ENCODE measurements around the gene EME2.

The EME2 gene

DNA sequence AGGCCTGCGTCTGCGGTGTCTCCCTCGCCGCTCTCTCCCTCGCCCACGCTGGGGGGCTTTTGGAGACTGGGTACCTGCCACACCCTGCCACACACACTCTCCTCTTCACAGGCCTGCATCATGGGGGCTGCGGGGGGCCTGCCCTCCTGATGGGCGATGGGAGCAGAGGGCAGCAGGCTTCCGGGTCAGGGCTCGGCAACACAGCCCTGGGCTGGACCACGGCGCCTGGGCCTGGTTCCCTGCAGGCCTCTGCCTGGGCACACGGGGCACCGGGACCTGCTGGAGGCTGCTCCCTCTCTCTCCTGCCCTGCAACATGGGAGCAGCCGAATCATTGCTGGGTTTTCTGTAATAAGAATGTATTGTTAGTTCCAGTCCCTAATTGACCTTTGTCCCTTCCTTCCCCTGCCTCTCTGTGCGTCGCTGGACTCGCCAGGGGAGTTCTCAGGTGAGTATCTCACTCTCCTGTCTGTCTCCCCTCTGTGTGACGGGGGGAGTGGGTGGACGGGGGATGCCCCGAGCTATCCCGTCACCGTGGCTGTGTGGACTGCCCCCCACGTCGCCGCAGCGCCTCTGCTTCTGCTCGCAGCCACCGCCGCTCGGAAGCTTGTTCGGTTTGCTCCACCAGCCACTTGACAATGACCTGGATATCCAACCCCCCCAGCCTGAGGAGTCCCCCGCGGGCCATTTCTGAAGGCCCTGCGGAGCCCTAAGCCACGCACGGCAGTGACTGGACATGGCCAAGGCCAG, 14.7 kb upstream of the EME2 start:
- Histone ChIP-seq H3K9me3 (ENCODE audit: insufficient read depth, low read length, severe bottlenecking) (no peaks in the 10 kb centered on the region), H3K36me3 (ENCODE audit: insufficient read depth, low read length) (peaks cover 58% of the 10 kb centered on the region), H3K4me2 (ENCODE audit: insufficient read depth, low read length) (no peak overlapping the region), H4K20me1 (ENCODE audit: insufficient read depth, low read length) (peaks cover under 1% of the 10 kb centered on the region; the same call in 1 of the 2 replicates), H3K4me1 (ENCODE audit: insufficient read depth, low read length) (no peaks in the 10 kb centered on the region), H3K27me3 (ENCODE audit: insufficient read depth, low read length, poor library complexity) (no peaks in the 10 kb centered on the region), H3K4me3 (ENCODE audit: low read depth in 1 of 2, low read length in 2 of 2) (no peak overlapping the region), H3K79me2 (ENCODE audit: insufficient read depth, low read length) (no peaks in the 10 kb centered on the region), H2AFZ (ENCODE audit: low read depth, low read length) (no peak overlapping the region), H3K27ac (ENCODE audit: low read length) (no peak overlapping the region), H3K9ac (ENCODE audit: low read depth, low read length) (no peak overlapping the region)
- no peak for ATAC-seq (ENCODE audit: insufficient read depth, low read depth)
- TF ChIP-seq, protein P1, sequence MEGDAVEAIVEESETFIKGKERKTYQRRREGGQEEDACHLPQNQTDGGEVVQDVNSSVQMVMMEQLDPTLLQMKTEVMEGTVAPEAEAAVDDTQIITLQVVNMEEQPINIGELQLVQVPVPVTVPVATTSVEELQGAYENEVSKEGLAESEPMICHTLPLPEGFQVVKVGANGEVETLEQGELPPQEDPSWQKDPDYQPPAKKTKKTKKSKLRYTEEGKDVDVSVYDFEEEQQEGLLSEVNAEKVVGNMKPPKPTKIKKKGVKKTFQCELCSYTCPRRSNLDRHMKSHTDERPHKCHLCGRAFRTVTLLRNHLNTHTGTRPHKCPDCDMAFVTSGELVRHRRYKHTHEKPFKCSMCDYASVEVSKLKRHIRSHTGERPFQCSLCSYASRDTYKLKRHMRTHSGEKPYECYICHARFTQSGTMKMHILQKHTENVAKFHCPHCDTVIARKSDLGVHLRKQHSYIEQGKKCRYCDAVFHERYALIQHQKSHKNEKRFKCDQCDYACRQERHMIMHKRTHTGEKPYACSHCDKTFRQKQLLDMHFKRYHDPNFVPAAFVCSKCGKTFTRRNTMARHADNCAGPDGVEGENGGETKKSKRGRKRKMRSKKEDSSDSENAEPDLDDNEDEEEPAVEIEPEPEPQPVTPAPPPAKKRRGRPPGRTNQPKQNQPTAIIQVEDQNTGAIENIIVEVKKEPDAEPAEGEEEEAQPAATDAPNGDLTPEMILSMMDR (IDR thresholded peaks at IDR 0.05; ENCODE audit: borderline replicate concordance, extremely low read depth, low read length, poor library complexity, severe bottlenecking): no peak
- no peak for TF ChIP-seq EZH2 (IDR thresholded peaks at IDR 0.05; ENCODE audit: borderline replicate concordance, low read depth, low read length, severe bottlenecking)
- no peak for DNase-seq

- Histone ChIP-seq H4K20me1 (ENCODE audit: insufficient read depth, low read length) (peaks cover 3% of the 10 kb centered on the region; the same call in 1 of the 2 replicates), H3K36me3 (ENCODE audit: insufficient read depth, low read length) (peaks cover 63% of the 10 kb centered on the region), H3K27me3 (ENCODE audit: insufficient read depth, low read length, poor library complexity) (no peaks in the 10 kb centered on the region), H3K4me3 (ENCODE audit: low read depth in 1 of 2, low read length in 2 of 2) (no peak overlapping the region), H3K9ac (ENCODE audit: low read depth, low read length) (no peak overlapping the region), H2AFZ (ENCODE audit: low read depth, low read length) (no peak overlapping the region), H3K4me2 (ENCODE audit: insufficient read depth, low read length) (no peak overlapping the region), H3K27ac (ENCODE audit: low read length) (no peak overlapping the region), H3K4me1 (ENCODE audit: insufficient read depth, low read length) (no peaks in the 10 kb centered on the region), H3K79me2 (ENCODE audit: insufficient read depth, low read length) (no peaks in the 10 kb centered on the region), H3K9me3 (ENCODE audit: insufficient read depth, low read length, severe bottlenecking) (no peaks in the 10 kb centered on the region)
- DNase-seq (no peak), ATAC-seq (ENCODE audit: insufficient read depth, low read depth) (no peak)
- TF ChIP-seq, protein P1 (IDR thresholded peaks at IDR 0.05; ENCODE audit: borderline replicate concordance, extremely low read depth, low read length, poor library complexity, severe bottlenecking): no peak
- no peak for TF ChIP-seq EZH2 (IDR thresholded peaks at IDR 0.05; ENCODE audit: borderline replicate concordance, low read depth, low read length, severe bottlenecking)
These were observed 13.7 kb upstream of the EME2 start for GRCh38 chr16:1758923-1759322.

DNA sequence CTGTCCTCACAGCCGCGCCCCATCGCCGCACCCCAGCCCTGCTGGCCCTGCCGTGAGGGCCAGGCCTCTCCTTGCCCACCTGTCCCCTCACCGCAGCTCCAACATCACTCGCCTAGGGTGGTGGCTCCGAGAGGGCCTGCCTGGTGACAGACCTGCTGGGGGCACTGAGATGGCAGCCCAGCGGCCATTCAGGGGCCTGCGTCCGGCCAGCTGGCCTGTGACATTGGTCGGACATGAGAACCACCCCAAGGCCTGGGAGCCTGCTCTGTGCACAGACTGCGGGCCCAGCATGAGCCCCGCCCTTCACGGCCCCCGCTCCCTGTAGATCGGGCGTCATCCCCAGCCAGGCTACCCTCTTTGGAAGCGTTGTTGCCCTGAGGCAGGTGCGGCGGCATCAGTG, 13.1 kb upstream of the EME2 start:
- H3K4me2 ChIP-seq (ENCODE audit: insufficient read depth, low read length): no peak overlapping the region
- peaks cover 3% of the 10 kb centered on the region; the same call in 1 of the 2 replicates for H4K20me1 ChIP-seq (ENCODE audit: insufficient read depth, low read length)
- no peaks in the 10 kb centered on the region for H3K9me3 ChIP-seq (ENCODE audit: insufficient read depth, low read length, severe bottlenecking)
- DNase-seq (no peak), ATAC-seq (ENCODE audit: insufficient read depth, low read depth) (no peak)
- H2AFZ ChIP-seq (ENCODE audit: low read depth, low read length): no peak overlapping the region
- peaks cover 65% of the 10 kb centered on the region for H3K36me3 ChIP-seq (ENCODE audit: insufficient read depth, low read length)
- no peak overlapping the region for H3K27ac ChIP-seq (ENCODE audit: low read length)
- no peaks in the 10 kb centered on the region for H3K4me1 ChIP-seq (ENCODE audit: insufficient read depth, low read length)
- H3K4me3 ChIP-seq (ENCODE audit: low read depth in 1 of 2, low read length in 2 of 2): no peak overlapping the region
- TF ChIP-seq EZH2 (IDR thresholded peaks at IDR 0.05; ENCODE audit: borderline replicate concordance, low read depth, low read length, severe bottlenecking): no peak
- TF ChIP-seq, protein P1 (IDR thresholded peaks at IDR 0.05; ENCODE audit: borderline replicate concordance, extremely low read depth, low read length, poor library complexity, severe bottlenecking): no peak
- no peaks in the 10 kb centered on the region for H3K27me3 ChIP-seq (ENCODE audit: insufficient read depth, low read length, poor library complexity)
- H3K79me2 ChIP-seq (ENCODE audit: insufficient read depth, low read length): no peaks in the 10 kb centered on the region
- no peak overlapping the region for H3K9ac ChIP-seq (ENCODE audit: low read depth, low read length)
